Measurements from ENCODE around the gene DMAC2L.

DMAC2L gene

DNA sequence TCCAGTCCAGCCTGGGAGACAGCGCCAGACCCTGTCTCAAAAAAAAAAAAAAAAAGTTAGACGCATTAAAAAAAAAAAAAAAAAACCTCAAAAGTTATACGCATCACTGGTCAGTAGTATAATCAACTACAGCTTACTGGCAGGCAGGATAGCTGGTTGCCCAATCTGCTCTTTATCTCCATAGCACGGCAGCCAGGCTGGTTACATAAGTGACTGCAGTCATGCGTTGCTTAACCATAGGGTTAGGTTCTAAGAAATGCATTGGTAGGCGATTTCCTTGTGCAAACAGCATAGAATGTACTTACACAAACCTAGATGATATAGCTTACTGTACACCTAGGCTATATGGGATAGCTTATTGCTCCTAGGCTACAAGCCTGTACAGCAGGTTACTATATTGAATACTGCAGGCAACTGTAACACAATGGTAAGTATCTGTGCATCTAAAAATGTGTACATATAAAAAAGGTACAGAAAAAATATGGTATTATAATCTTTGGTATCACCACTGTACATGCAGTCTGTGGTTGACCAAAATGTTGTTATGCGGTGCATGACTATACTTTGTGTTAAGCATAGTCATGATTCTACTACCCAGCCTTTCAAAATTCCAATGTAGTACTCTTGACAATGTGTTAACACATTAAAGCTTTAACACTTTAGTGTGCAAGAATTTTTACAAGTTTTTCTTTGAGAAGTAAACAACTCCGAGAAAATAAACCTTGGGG is 8.2 kb upstream of the DMAC2L start:
- no peak overlapping the region for H3K9ac ChIP-seq (ENCODE audit: low read depth, low read length)
- H3K9me3 ChIP-seq (ENCODE audit: insufficient read depth, low read length, severe bottlenecking): no peaks in the 10 kb centered on the region
- H3K4me1 ChIP-seq (ENCODE audit: insufficient read depth, low read length): no peaks in the 10 kb centered on the region; the same call in 1 of the 2 replicates
- H3K36me3 ChIP-seq (ENCODE audit: insufficient read depth, low read length): peaks cover 11% of the 10 kb centered on the region; the same call in 1 of the 2 replicates
- H3K4me3 ChIP-seq (ENCODE audit: low read depth in 1 of 2, low read length in 2 of 2): no peak overlapping the region
- no peaks in the 10 kb centered on the region for H4K20me1 ChIP-seq (ENCODE audit: insufficient read depth, low read length)
- H2AFZ ChIP-seq (ENCODE audit: low read depth, low read length): no peak overlapping the region
- DNase-seq: no peak
- no peak for ATAC-seq (ENCODE audit: insufficient read depth, low read depth)
- no peaks in the 10 kb centered on the region for H3K27me3 ChIP-seq (ENCODE audit: insufficient read depth, low read length, poor library complexity)
- TF ChIP-seq, protein P1, sequence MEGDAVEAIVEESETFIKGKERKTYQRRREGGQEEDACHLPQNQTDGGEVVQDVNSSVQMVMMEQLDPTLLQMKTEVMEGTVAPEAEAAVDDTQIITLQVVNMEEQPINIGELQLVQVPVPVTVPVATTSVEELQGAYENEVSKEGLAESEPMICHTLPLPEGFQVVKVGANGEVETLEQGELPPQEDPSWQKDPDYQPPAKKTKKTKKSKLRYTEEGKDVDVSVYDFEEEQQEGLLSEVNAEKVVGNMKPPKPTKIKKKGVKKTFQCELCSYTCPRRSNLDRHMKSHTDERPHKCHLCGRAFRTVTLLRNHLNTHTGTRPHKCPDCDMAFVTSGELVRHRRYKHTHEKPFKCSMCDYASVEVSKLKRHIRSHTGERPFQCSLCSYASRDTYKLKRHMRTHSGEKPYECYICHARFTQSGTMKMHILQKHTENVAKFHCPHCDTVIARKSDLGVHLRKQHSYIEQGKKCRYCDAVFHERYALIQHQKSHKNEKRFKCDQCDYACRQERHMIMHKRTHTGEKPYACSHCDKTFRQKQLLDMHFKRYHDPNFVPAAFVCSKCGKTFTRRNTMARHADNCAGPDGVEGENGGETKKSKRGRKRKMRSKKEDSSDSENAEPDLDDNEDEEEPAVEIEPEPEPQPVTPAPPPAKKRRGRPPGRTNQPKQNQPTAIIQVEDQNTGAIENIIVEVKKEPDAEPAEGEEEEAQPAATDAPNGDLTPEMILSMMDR (IDR thresholded peaks at IDR 0.05; ENCODE audit: borderline replicate concordance, extremely low read depth, low read length, poor library complexity, severe bottlenecking): no peak
- TF ChIP-seq EZH2 (IDR thresholded peaks at IDR 0.05; ENCODE audit: borderline replicate concordance, low read depth, low read length, severe bottlenecking): no peak
- no peak overlapping the region for H3K27ac ChIP-seq (ENCODE audit: low read length)
- no peak overlapping the region for H3K4me2 ChIP-seq (ENCODE audit: insufficient read depth, low read length)
- peaks cover 34% of the 10 kb centered on the region for H3K79me2 ChIP-seq (ENCODE audit: insufficient read depth, low read length)

DNA sequence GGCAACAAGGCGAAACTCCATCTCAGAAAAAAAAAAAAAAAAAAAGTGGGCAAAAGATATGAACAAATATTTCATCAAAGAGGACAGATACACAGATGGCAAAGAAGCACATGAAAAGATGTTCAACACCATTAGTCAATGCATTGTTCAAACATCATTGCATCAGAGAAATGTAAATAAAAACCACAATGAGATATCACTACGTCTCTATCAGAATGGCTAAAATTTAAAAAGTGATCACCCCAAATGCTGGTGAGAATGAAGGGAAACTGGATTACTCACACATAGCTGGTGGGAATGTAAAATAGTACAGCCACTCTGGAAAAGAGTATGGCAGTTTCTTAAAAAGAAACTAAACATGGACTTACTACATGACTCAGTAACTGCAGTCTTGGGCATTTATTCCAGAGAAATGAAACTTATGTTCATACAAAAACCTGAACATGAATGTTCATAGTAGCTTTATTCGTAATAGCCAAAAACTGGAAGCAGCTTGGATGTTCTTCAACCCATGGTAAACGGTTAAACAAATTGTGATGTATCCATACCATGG is 3.7 kb upstream of the DMAC2L start:
- TF ChIP-seq EZH2 (IDR thresholded peaks at IDR 0.05; ENCODE audit: borderline replicate concordance, low read depth, low read length, severe bottlenecking): no peak
- TF ChIP-seq, protein P1 (IDR thresholded peaks at IDR 0.05; ENCODE audit: borderline replicate concordance, extremely low read depth, low read length, poor library complexity, severe bottlenecking): no peak
- Histone ChIP-seq H3K36me3 (ENCODE audit: insufficient read depth, low read length) (no peaks in the 10 kb centered on the region), H3K9me3 (ENCODE audit: insufficient read depth, low read length, severe bottlenecking) (no peaks in the 10 kb centered on the region), H4K20me1 (ENCODE audit: insufficient read depth, low read length) (no peaks in the 10 kb centered on the region), H3K27ac (ENCODE audit: low read length) (no peak overlapping the region), H3K4me3 (ENCODE audit: low read depth in 1 of 2, low read length in 2 of 2) (no peak overlapping the region), H3K9ac (ENCODE audit: low read depth, low read length) (no peak overlapping the region), H3K4me2 (ENCODE audit: insufficient read depth, low read length) (0 out of 2 replicates have a peak overlapping the region, but pooled peaks have one; percentile 0), H2AFZ (ENCODE audit: low read depth, low read length) (no peak overlapping the region), H3K79me2 (ENCODE audit: insufficient read depth, low read length) (peaks cover 63% of the 10 kb centered on the region), H3K4me1 (ENCODE audit: insufficient read depth, low read length) (peaks cover 26% of the 10 kb centered on the region), H3K27me3 (ENCODE audit: insufficient read depth, low read length, poor library complexity) (no peaks in the 10 kb centered on the region)
- ATAC-seq (ENCODE audit: insufficient read depth, low read depth): no peak
- no peak for DNase-seq

DNA sequence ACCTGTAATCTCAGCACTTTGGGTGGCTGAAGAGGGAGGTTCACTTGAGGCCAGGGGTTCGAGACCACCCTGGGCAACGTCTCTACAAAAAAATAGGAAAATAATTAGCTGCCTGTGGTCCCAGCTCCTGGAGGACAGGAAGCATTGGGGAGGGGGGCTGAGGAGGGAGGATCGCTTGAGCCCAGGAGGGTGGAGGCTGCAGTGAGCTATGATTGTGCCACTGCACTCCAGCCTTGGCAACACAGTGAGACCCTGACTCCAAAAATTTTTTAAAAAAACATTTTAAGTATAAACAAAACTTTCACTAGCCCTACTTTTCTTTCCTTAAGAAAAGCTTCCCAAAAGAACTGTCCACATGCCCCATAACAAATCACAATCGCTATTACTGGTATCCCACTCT is 1.7 kb upstream of the DMAC2L start:
- ATAC-seq (ENCODE audit: insufficient read depth, low read depth) (no peak), DNase-seq (no peak)
- Histone ChIP-seq H3K79me2 (ENCODE audit: insufficient read depth, low read length) (peaks cover 68% of the 10 kb centered on the region), H3K36me3 (ENCODE audit: insufficient read depth, low read length) (peaks cover 9% of the 10 kb centered on the region), H3K4me1 (ENCODE audit: insufficient read depth, low read length) (peaks cover 29% of the 10 kb centered on the region), H3K4me2 (ENCODE audit: insufficient read depth, low read length) (peak overlapping the region; percentile 85; the same call in 1 of the 2 replicates), H3K27ac (ENCODE audit: low read length) (no peak overlapping the region), H2AFZ (ENCODE audit: low read depth, low read length) (no peak overlapping the region), H3K9ac (ENCODE audit: low read depth, low read length) (no peak overlapping the region; the same call in 1 of the 2 replicates), H3K9me3 (ENCODE audit: insufficient read depth, low read length, severe bottlenecking) (peaks cover 6% of the 10 kb centered on the region), H3K27me3 (ENCODE audit: insufficient read depth, low read length, poor library complexity) (no peaks in the 10 kb centered on the region), H4K20me1 (ENCODE audit: insufficient read depth, low read length) (no peaks in the 10 kb centered on the region), H3K4me3 (ENCODE audit: low read depth in 1 of 2, low read length in 2 of 2) (no peak overlapping the region; a peak in 1 of 4 replicates)
- no peak for TF ChIP-seq EZH2 (IDR thresholded peaks at IDR 0.05; ENCODE audit: borderline replicate concordance, low read depth, low read length, severe bottlenecking)
- TF ChIP-seq, protein P1 (IDR thresholded peaks at IDR 0.05; ENCODE audit: borderline replicate concordance, extremely low read depth, low read length, poor library complexity, severe bottlenecking): no peak

Measured in DND-41 (cell line).